ENCODE results near the gene TMEM238.

DNA sequence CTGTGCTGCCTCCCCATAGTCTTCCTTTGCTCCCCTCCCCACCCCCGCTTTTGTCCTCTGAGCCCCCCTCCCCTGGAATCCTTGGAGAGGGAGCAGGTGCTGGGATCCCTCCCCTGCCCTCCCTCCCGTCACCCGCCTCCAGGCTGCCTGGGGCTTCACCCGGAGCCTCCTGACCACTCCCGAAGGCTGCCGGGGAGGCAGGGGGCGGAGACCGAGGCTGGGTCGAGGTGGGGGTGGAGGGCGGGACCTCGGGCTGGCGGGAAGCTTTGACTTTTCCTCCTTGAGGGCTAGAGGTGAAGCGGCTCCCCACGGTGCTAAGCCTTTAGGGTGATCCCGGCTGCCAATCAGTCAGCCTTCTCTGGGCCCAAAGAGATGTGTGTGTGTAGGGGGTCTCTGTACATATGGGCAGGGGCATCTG, 42.9 kb downstream of the TMEM238 start:
- TF ChIP-seq, protein P1, sequence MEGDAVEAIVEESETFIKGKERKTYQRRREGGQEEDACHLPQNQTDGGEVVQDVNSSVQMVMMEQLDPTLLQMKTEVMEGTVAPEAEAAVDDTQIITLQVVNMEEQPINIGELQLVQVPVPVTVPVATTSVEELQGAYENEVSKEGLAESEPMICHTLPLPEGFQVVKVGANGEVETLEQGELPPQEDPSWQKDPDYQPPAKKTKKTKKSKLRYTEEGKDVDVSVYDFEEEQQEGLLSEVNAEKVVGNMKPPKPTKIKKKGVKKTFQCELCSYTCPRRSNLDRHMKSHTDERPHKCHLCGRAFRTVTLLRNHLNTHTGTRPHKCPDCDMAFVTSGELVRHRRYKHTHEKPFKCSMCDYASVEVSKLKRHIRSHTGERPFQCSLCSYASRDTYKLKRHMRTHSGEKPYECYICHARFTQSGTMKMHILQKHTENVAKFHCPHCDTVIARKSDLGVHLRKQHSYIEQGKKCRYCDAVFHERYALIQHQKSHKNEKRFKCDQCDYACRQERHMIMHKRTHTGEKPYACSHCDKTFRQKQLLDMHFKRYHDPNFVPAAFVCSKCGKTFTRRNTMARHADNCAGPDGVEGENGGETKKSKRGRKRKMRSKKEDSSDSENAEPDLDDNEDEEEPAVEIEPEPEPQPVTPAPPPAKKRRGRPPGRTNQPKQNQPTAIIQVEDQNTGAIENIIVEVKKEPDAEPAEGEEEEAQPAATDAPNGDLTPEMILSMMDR (IDR thresholded peaks at IDR 0.05), result no peak
- no peak for TF ChIP-seq TCF7L2 (IDR thresholded peaks at IDR 0.05; ENCODE audit: low read depth, low read length)
